HepG2 (cell line): ENCODE data around the gene SCIN. TPM values are rescaled to one million over a fixed set of nuclear protein-coding genes. Genes with fewer than 3 reads are reported as not detected.
A peak's percentile ranks its signal among the peaks of the same experiment; 100 is the strongest.

ENCODE experiments used
- ATAC-seq: fragments of 200-7000 bp; cut with Tn5 transposase; 3 replicates; pipeline ENCODE4 v1.9.1; 2020; ENCODE audit warnings: mild to moderate bottlenecking, moderate library complexity
- BruUV-seq: library from RNA; stranded (reverse); fragments of 400-500 nt; replicated peaks from 2 replicates; lab custom pipeline; 2021; lab: Mats Ljungman, UMichigan
- CTCF ChIA-PET: fragments of 300-600 bp; formaldehyde crosslinking; extraction: SDS; loops from one replicate; lab custom pipeline; 2021; ENCODE audit warnings: low total read pairs, inconsistent platforms, low intra/inter-chr PET ratio; lab: Yijun Ruan, JAX
- POLR2A ChIA-PET: fragments of 350-600 bp; sonication (Branson Sonifier 250); formaldehyde crosslinking; loops from one replicate; lab custom pipeline; 2020; ENCODE audit warnings: antibody characterized with exemption, inconsistent platforms; lab: Yijun Ruan, JAX
- DNase-seq: peaks from one replicate; pipeline ENCODE4 v3.0.0-alpha.2; 2015; ENCODE audit warnings: low spot score
- FAIRE-seq: peaks from 3 replicates; lab custom pipeline; 2011; peaks lifted over from hg19 to GRCh38; lab: Jason Lieb, UNC
- H2AFZ ChIP-seq: one replicate; pipeline ENCODE4 v1.6.1; 2011; ENCODE audit warnings: low read length, inconsistent platforms
- H3K27ac ChIP-seq: fragments of 300-600 bp; 3 replicates; pipeline ENCODE4 v1.8.0; 2011; ENCODE audit warnings: mixed run types, mild to moderate bottlenecking, mixed read lengths, low read length, inconsistent platforms; ENCODE audit not compliant: insufficient read depth; ENCODE audit errors: extremely low read length
- H3K27me3 ChIP-seq, 2 experiments: fragments of 200-600 bp in 1 of 2; 2 replicates in 1 of 2; 3 replicates in 1 of 2; pipeline versions ENCODE4 v1.6.0 to v1.8.0; 2011; ENCODE audit warnings: low read length in 2 of 2, mild to moderate bottlenecking in 2 of 2, moderate library complexity in 2 of 2, inconsistent platforms in 1 of 2; ENCODE audit not compliant: insufficient read depth in 2 of 2, control insufficient read depth in 1 of 2
- H3K36me3 ChIP-seq, 2 experiments: fragments of 200-600 bp in 1 of 2; replicated peaks in 1 of 2; 2 replicates in 1 of 2; 3 replicates in 1 of 2; pipeline versions ENCODE4 v1.5.1 to v1.8.0; 2011; ENCODE audit warnings: low read length in 2 of 2, inconsistent platforms in 1 of 2; ENCODE audit not compliant: insufficient read depth in 2 of 2, control insufficient read depth in 1 of 2
- H3K4me1 ChIP-seq: 2 replicates; pipeline ENCODE4 v1.5.1; 2012; ENCODE audit warnings: low read length, inconsistent platforms; ENCODE audit not compliant: insufficient read depth
- H3K4me2 ChIP-seq: 2 replicates; pipeline ENCODE4 v1.6.0; 2011; ENCODE audit warnings: low read depth, low read length, inconsistent platforms
- H3K4me3 ChIP-seq, 3 experiments: fragments of 200-600 bp in 1 of 3; sonication (generic), shearing (Covaris generic) in 1 of 3; replicated peaks in 1 of 3; 2 replicates each; pipeline ENCODE4 v1.5.1; 2011 to 2016; ENCODE audit warnings: low read length in 3 of 3, inconsistent platforms in 2 of 3, low read depth in 2 of 3, mild to moderate bottlenecking in 2 of 3, control low read depth in 1 of 3, mixed read lengths in 1 of 3; ENCODE audit not compliant: insufficient read depth in 1 of 3
- H3K79me2 ChIP-seq: one replicate; pipeline ENCODE4 v1.6.1; 2011; ENCODE audit warnings: low read length, inconsistent platforms; ENCODE audit not compliant: insufficient read depth
- H3K9ac ChIP-seq: 2 replicates; pipeline ENCODE4 v1.6.0; 2011; ENCODE audit warnings: mild to moderate bottlenecking, low read depth, low read length, inconsistent platforms; ENCODE audit not compliant: insufficient read depth
- H3K9me3 ChIP-seq: 2 replicates; pipeline ENCODE4 v1.5.1; 2012; ENCODE audit warnings: mild to moderate bottlenecking, low read length
- H4K20me1 ChIP-seq: 2 replicates; pipeline ENCODE4 v1.6.0; 2011; ENCODE audit warnings: inconsistent platforms, mild to moderate bottlenecking, low read length, moderate library complexity; ENCODE audit not compliant: insufficient read depth
- DMTF1 ChIP-seq: sonication (generic); formaldehyde crosslinking; IDR thresholded peaks from 2 replicates; pipeline ENCODE4 v1.4.0; 2020; ENCODE audit warnings: mild to moderate bottlenecking, missing genetic modification reagents
- ETV5 ChIP-seq: IDR thresholded peaks from 2 replicates; pipeline ENCODE4 v1.6.1; 2018; ENCODE audit warnings: missing biosample characterization, missing genetic modification reagents, inconsistent platforms, borderline replicate concordance
- FUBP1 ChIP-seq: sonication (generic); formaldehyde crosslinking; IDR thresholded peaks from 2 replicates; pipeline ENCODE4 v1.5.1; 2020; ENCODE audit warnings: missing genetic modification reagents, mild to moderate bottlenecking, borderline replicate concordance
- KDM2A ChIP-seq: sonication (generic); formaldehyde crosslinking; IDR thresholded peaks from 2 replicates; pipeline ENCODE4 v1.4.0; 2020; ENCODE audit warnings: low read depth, missing genetic modification reagents, borderline replicate concordance
- NCOR1 ChIP-seq: fragments of 200-600 bp; sonication (generic); IDR thresholded peaks from 2 replicates; pipeline ENCODE4 v1.7.0; 2017; ENCODE audit warnings: antibody characterized with exemption, low read length, borderline replicate concordance
- SNAI1 ChIP-seq: sonication (generic); formaldehyde crosslinking; IDR thresholded peaks from 2 replicates; pipeline ENCODE4 v1.5.0; 2020; ENCODE audit warnings: mild to moderate bottlenecking, missing genetic modification reagents, borderline replicate concordance
- TRIM22 ChIP-seq: fragments of 450-650 bp; IDR thresholded peaks from 2 replicates; pipeline ENCODE4 v1.6.1; 2017
- ZNF234 ChIP-seq: sonication (generic); formaldehyde crosslinking; conservative IDR thresholded peaks from 2 replicates; pipeline ENCODE4 v1.5.1; 2020; ENCODE audit warnings: mild to moderate bottlenecking, missing genetic modification reagents
- ZNF275 ChIP-seq: sonication (generic); formaldehyde crosslinking; IDR thresholded peaks from 2 replicates; pipeline ENCODE4 v1.8.0; 2022; ENCODE audit warnings: missing genetic modification reagents, mild to moderate bottlenecking, inconsistent platforms, borderline replicate concordance
- ZNF317 ChIP-seq: sonication (generic); formaldehyde crosslinking; IDR thresholded peaks from 2 replicates; pipeline ENCODE4 v1.5.0; 2020; ENCODE audit warnings: mild to moderate bottlenecking, missing genetic modification reagents
- ZNF362 ChIP-seq: sonication (generic); formaldehyde crosslinking; IDR thresholded peaks from 2 replicates; pipeline ENCODE4 v1.4.0; 2020; ENCODE audit warnings: missing genetic modification reagents, mild to moderate bottlenecking, borderline replicate concordance
- ZNF552 ChIP-seq: sonication (generic); formaldehyde crosslinking; IDR thresholded peaks from 2 replicates; pipeline ENCODE4 v1.9.0; 2022; ENCODE audit warnings: missing genetic modification reagents, mild to moderate bottlenecking, borderline replicate concordance
- WGBS: methylation state at CpG from one replicate; pipeline ENCODE4 v1.1.6; 2017; ENCODE audit warnings: low lambda C conversion rate; 5-methylcytosine and 5-hydroxymethylcytosine counted together
- in situ Hi-C: cut with HindIII; loops from 2 replicates; pipeline ENCODE4 v1.10.0; 2017; ENCODE audit warnings: low pct_unique_long_range_greater_than_20kb; ENCODE audit not compliant: extremely low pct_ligation_motif_present
- intact Hi-C: fragments of 100-400 bp; cut with micrococcal nuclease; formaldehyde crosslinking; loops from one replicate; pipeline ENCODE4 v1.10.0; 2022; ENCODE audit not compliant: unreplicated experiment
- polyA plus RNA-seq, 8 experiments: library from polyadenylated mRNA; depleted of rRNA in 3 of 8; stranded (reverse) in 7 of 8; unstranded in 1 of 8; fragments of >200 nt; fragmentation: Illumina TruSeq in 4 of 8; extraction: Trizol in 4 of 8; gene quantifications; 2 replicates each; pipeline versions ENCODE4 v1.2.1 to v1.2.3, GENCODE V29; 2011 to 2016; ENCODE audit warnings: low read depth in 4 of 8, missing spikeins in 1 of 8, mixed read lengths in 1 of 8; ENCODE audit not compliant: insufficient read depth in 1 of 8
- total RNA-seq, 5 experiments: library from RNA; depleted of rRNA; stranded (reverse); fragments of >200 nt; fragmentation: Illumina TruSeq; extraction: Trizol; gene quantifications; 2 replicates each; pipeline ENCODE4 v1.2.3, GENCODE V29; 2016; ENCODE audit warnings: low read depth in 1 of 5

SCIN gene
- total and polyA plus RNA-seq, 2 of the 13 experiments (the other 11 are each of a cell fraction or from before 2014, with no cell fraction given), result not detected

- POLR2A ChIA-PET, result interaction anchor here (1.0 to 1.9 kb wide), 3 partner anchors 34 to 545 kb away, joined by 3 to 14 read pairs (median 3); partner anchors contain the start of gene ARL4A
- H3K4me1 ChIP-seq, result peaks cover 58% of the 10 kb centered on the region
- peak overlapping the region; percentile 59 for H3K9ac ChIP-seq
- H3K27ac ChIP-seq, result peak overlapping the region; percentile 70
- H3K79me2 ChIP-seq, result no peaks in the 10 kb centered on the region
- peak overlapping the region in 1 of 3 experiments; percentile 32; a peak in 1 of 6 replicates for H3K4me3 ChIP-seq
- WGBS, result 9% methylated on average over 7 of the region's 7 CpGs
- no peak overlapping the region for H2AFZ ChIP-seq
- in situ Hi-C loops, result loop anchor here (5.0 to 10.0 kb wide), 3 partner anchors 42 to 377 kb away; no protein-coding TSS in a partner anchor
- CTCF ChIA-PET, result interaction anchor here (2.9 kb wide), 1 partner anchor 622 kb away, joined by 27 read pairs; no protein-coding TSS in a partner anchor
- BruUV-seq, result no TSS peak
- H3K36me3 ChIP-seq, result no peaks in the 10 kb centered on the region
- peak; percentile 98 for DNase-seq
- peak; percentile 93 for ATAC-seq
- no peaks in the 10 kb centered on the region for H4K20me1 ChIP-seq
- H3K4me2 ChIP-seq, result peak overlapping the region; percentile 66
- intact Hi-C loops, result loop anchor here (1.0 to 10.0 kb wide), 6 partner anchors 30 to 545 kb away; partner anchors contain the start of gene ARL4A
- FAIRE-seq, result peak; percentile 51
- no peaks in the 10 kb centered on the region for H3K27me3 ChIP-seq
- H3K9me3 ChIP-seq, result no peaks in the 10 kb centered on the region
- TF ChIP-seq ZNF234 (CRISPR knock-in tag), result no peak
- TF ChIP-seq FUBP1 (CRISPR knock-in tag), result no peak
- peak; percentile 66; the same call in 1 of the 2 replicates for TF ChIP-seq SNAI1 (CRISPR knock-in tag)
- TF ChIP-seq KDM2A (CRISPR knock-in tag), result no peak
- TF ChIP-seq ETV5 (CRISPR knock-in tag), result peak; percentile 54; the same call in 1 of the 2 replicates
- peak; percentile 27; the same call in 1 of the 2 replicates for TF ChIP-seq ZNF362 (CRISPR knock-in tag)
- no peak for TF ChIP-seq ZNF317 (CRISPR knock-in tag)
- TF ChIP-seq DMTF1 (CRISPR knock-in tag), result no peak
- TF ChIP-seq NCOR1, result peak; percentile 60; the same call in 1 of the 2 replicates
- no peak for TF ChIP-seq ZNF552
- TF ChIP-seq TRIM22, result no peak
- TF ChIP-seq ZNF275 (CRISPR knock-in tag), result no peak
These were observed 70.0 kb downstream of the SCIN start for GRCh38 chr7:12640299-12641096.
